WTC11 (cell line): ENCODE measurements around the gene YPEL4.
A peak's percentile ranks its signal among the peaks of the same experiment; 100 is the strongest.

Experiments used
- CTCF ChIP-seq: fragments of 200-600 bp; IDR thresholded peaks from 2 replicates; pipeline ENCODE4 v1.8.0; 2022; ENCODE audit warnings: antibody characterized with exemption
- ELF4 ChIP-seq: sonication (generic); formaldehyde crosslinking; IDR thresholded peaks from 2 replicates; pipeline ENCODE4 v1.8.1; 2022; ENCODE audit warnings: low read depth, mild to moderate bottlenecking, moderate library complexity, missing genetic modification reagents
- IRF2 ChIP-seq: sonication (generic); formaldehyde crosslinking; IDR thresholded peaks from 2 replicates; pipeline ENCODE4 v1.8.0; 2022; ENCODE audit warnings: low read depth, missing genetic modification reagents, borderline replicate concordance
- JUN ChIP-seq: sonication (generic); formaldehyde crosslinking; IDR thresholded peaks from 2 replicates; pipeline ENCODE4 v1.8.0; 2023; ENCODE audit warnings: mild to moderate bottlenecking, missing genetic modification reagents
- NR3C1 ChIP-seq: sonication (generic); formaldehyde crosslinking; conservative IDR thresholded peaks from 2 replicates; pipeline ENCODE4 v1.8.1; 2023; ENCODE audit warnings: low read depth, mild to moderate bottlenecking, missing genetic modification reagents
- PRDM15 ChIP-seq: sonication (generic); formaldehyde crosslinking; IDR thresholded peaks from 2 replicates; pipeline ENCODE4 v1.8.0; 2022; ENCODE audit warnings: missing genetic modification reagents
- SMAD3 ChIP-seq: sonication (generic); formaldehyde crosslinking; IDR thresholded peaks from 2 replicates; pipeline ENCODE4 v1.8.0; 2022; ENCODE audit warnings: missing genetic modification reagents, mild to moderate bottlenecking, borderline replicate concordance
- SP1 ChIP-seq: sonication (generic); formaldehyde crosslinking; conservative IDR thresholded peaks from 2 replicates; pipeline ENCODE4 v1.8.1; 2022; ENCODE audit warnings: missing genetic modification reagents
- ZBTB21 ChIP-seq: sonication (generic); formaldehyde crosslinking; IDR thresholded peaks from 2 replicates; pipeline ENCODE4 v1.8.1; 2023; ENCODE audit warnings: mild to moderate bottlenecking, missing genetic modification reagents, borderline replicate concordance
- ZNF512 ChIP-seq: sonication (generic); formaldehyde crosslinking; IDR thresholded peaks from 2 replicates; pipeline ENCODE4 v1.8.1; 2022; ENCODE audit warnings: missing genetic modification reagents, borderline replicate concordance

- no peak for TF ChIP-seq JUN (CRISPR knock-in tag)
- TF ChIP-seq NR3C1 (CRISPR knock-in tag): no peak
- no peak for TF ChIP-seq CTCF
- TF ChIP-seq ZNF512 (CRISPR knock-in tag): no peak
- no peak for TF ChIP-seq PRDM15 (CRISPR knock-in tag)
- no peak for TF ChIP-seq IRF2 (CRISPR knock-in tag)
- peak; percentile 67 for TF ChIP-seq SP1
- TF ChIP-seq ZBTB21 (CRISPR knock-in tag): no peak
- TF ChIP-seq ELF4: no peak
- no peak for TF ChIP-seq SMAD3 (CRISPR knock-in tag)
Observed at GRCh38 chr11:57597916-57598830, 51.5 kb downstream of the YPEL4 start.
